ENCODE data around the gene NDUFB2.

Gene NDUFB2

GRCh38 chr7:140723006-140723405 is 26.5 kb downstream of the NDUFB2 start:
- no peak for DNase-seq (ENCODE audit: low spot score)
- in situ Hi-C loops (cut with MboI; ENCODE audit: low pct_unique_long_range_greater_than_20kb, low sequenced_read_pairs, unreplicated experiment), result no loop called here

DNA sequence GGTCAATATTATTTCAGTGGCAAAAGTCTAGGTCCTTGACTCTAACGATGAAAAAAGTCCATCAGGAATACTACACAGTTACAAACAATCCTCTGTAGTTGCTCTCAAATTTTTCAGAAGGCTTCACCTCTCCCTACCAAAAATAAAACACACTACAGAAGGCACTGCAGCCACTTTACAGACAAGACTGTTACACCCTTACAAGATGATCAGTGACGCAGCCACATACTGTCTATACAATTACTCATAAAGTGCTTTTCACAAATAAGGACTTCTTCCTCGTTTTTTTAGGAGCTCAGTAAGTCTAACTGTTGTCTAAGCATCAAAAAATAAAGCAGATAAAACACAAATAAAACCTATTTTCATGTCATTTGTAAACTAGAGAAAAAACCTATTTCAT is 27.1 kb downstream of the NDUFB2 start:
- DNase-seq (ENCODE audit: low spot score), result no peak
- in situ Hi-C loops (cut with MboI; ENCODE audit: low pct_unique_long_range_greater_than_20kb, low sequenced_read_pairs, unreplicated experiment), result no loop called here
- TF ChIP-seq, protein P1, sequence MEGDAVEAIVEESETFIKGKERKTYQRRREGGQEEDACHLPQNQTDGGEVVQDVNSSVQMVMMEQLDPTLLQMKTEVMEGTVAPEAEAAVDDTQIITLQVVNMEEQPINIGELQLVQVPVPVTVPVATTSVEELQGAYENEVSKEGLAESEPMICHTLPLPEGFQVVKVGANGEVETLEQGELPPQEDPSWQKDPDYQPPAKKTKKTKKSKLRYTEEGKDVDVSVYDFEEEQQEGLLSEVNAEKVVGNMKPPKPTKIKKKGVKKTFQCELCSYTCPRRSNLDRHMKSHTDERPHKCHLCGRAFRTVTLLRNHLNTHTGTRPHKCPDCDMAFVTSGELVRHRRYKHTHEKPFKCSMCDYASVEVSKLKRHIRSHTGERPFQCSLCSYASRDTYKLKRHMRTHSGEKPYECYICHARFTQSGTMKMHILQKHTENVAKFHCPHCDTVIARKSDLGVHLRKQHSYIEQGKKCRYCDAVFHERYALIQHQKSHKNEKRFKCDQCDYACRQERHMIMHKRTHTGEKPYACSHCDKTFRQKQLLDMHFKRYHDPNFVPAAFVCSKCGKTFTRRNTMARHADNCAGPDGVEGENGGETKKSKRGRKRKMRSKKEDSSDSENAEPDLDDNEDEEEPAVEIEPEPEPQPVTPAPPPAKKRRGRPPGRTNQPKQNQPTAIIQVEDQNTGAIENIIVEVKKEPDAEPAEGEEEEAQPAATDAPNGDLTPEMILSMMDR (IDR thresholded peaks at IDR 0.05; ENCODE audit: extremely low read depth, insufficient read depth, missing control alignments), result no peak

More at GRCh38 chr7:140723006-140723405, 26.5 kb downstream of the NDUFB2 start:
- TF ChIP-seq, protein P1 (IDR thresholded peaks at IDR 0.05; ENCODE audit: extremely low read depth, insufficient read depth, missing control alignments), result no peak

GRCh38 chr7:140724706-140725105 is 28.2 kb downstream of the NDUFB2 start:
- TF ChIP-seq, protein P1 (IDR thresholded peaks at IDR 0.05; ENCODE audit: extremely low read depth, insufficient read depth, missing control alignments), result no peak
- in situ Hi-C loops (cut with MboI; ENCODE audit: low pct_unique_long_range_greater_than_20kb, low sequenced_read_pairs, unreplicated experiment), result no loop called here
- no peak for DNase-seq (ENCODE audit: low spot score)

GRCh38 chr7:140726281-140726680 is 29.8 kb downstream of the NDUFB2 start:
- in situ Hi-C loops (cut with MboI; ENCODE audit: low pct_unique_long_range_greater_than_20kb, low sequenced_read_pairs, unreplicated experiment), result no loop called here
- DNase-seq (ENCODE audit: low spot score), result peak; percentile 17
- TF ChIP-seq, protein P1 (IDR thresholded peaks at IDR 0.05; ENCODE audit: extremely low read depth, insufficient read depth, missing control alignments), result peak; percentile 38

- no peak for DNase-seq (ENCODE audit: low spot score)
- in situ Hi-C loops (cut with MboI; ENCODE audit: low pct_unique_long_range_greater_than_20kb, low sequenced_read_pairs, unreplicated experiment), result no loop called here
- TF ChIP-seq, protein P1 (IDR thresholded peaks at IDR 0.05; ENCODE audit: extremely low read depth, insufficient read depth, missing control alignments), result no peak
These were observed 35.9 kb downstream of the NDUFB2 start for GRCh38 chr7:140732416-140732815.

DNA sequence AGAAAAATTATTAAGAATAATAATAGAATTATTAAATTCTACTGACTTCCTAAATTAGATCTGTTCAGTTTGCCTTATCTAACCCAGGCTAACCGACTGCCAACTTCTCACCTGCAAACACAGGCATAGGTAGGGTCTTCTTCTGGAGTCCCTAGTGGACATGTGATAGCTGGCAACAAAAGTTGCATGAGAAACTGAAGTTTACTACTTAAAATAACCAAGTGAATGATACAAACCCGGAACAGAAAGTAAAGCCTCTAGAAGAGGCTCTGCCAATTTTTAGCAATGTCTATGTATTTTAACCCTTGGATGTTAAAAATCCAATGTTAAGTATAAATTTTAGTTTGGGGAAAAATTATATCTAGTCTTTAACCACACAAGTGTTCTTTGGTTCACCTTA is 37.6 kb downstream of the NDUFB2 start:
- TF ChIP-seq, protein P1 (IDR thresholded peaks at IDR 0.05; ENCODE audit: extremely low read depth, insufficient read depth, missing control alignments), result no peak
- in situ Hi-C loops (cut with MboI; ENCODE audit: low pct_unique_long_range_greater_than_20kb, low sequenced_read_pairs, unreplicated experiment), result no loop called here
- no peak for DNase-seq (ENCODE audit: low spot score)

DNA sequence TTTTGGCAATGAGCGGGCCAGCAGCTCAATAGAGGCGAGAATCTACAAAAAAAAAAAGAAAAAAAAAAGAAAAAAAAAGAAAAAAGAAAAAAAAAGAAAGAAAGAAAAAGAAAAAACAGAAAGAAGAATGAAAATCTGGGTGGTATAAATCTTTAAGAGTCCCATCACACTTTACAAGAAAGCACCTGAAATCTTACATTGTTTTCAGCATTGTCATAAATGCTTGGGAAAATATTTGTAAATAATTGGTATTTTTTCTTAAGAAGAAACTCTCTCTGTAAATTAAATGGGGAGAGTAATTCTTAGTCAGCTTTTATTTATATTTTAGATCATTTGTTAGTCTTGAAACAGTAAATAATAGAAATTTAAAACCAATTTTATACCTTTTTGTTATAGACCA is 38.2 kb downstream of the NDUFB2 start:
- no peak for DNase-seq (ENCODE audit: low spot score)
- in situ Hi-C loops (cut with MboI; ENCODE audit: low pct_unique_long_range_greater_than_20kb, low sequenced_read_pairs, unreplicated experiment), result no loop called here
- TF ChIP-seq, protein P1 (IDR thresholded peaks at IDR 0.05; ENCODE audit: extremely low read depth, insufficient read depth, missing control alignments), result no peak
